Body of pancreas (tissue), 4 donors: ENCODE data around the gene KRTAP10-12.

Experiments used
- CTCF ChIP-seq, 7 experiments: fragments of 450-650 bp in 4 of 7; fragments of 200-600 bp in 3 of 7; sonication (generic) in 3 of 7; IDR thresholded peaks; one replicate each; pipeline ENCODE4 v1.5.1; 2016 to 2019; ENCODE audit warnings: antibody characterized with exemption in 7 of 7
- POLR2A ChIP-seq, 3 donors: fragments of 450-650 bp; IDR thresholded peaks; one replicate each; pipeline ENCODE4 v1.6.1; 2016; ENCODE audit warnings: antibody characterized with exemption in 3 of 3, mild to moderate bottlenecking in 2 of 3

DNA sequence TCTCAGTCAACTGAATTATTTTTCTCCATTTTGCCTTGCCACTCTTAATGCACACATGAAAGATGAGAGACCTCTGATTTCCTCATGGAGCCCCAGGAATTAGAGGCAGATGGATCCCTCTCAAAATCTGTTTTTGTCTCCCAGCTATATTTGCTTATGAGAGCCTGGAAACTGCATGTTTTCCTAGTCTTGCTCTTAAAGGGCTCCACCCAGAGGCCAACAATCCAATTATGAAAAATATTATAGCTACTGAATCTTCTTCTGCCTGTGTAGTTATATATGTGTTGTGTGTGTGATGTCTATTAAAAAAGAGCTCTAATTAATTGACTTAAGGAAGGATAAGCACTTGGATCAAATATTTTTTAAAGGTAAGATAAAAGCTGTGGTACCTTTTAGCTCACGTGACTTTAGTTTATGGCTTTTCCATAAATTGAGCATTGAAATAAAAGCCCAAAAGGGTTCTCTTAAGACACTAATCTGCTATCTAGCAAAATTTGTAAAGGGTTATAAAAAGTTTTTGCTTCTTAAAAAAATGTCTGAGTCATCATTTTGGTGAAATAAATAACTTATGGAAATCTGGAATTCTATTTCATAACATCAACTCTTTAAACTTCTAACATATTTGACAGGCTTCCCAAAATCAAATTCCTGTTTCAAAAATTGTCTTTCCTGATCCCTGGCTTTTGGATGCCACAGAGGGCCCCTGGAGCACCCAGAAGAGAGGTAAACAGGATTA is 45.6 kb downstream of the KRTAP10-12 start:
- TF ChIP-seq CTCF (IDR thresholded peaks at IDR 0.05) (no peak), POLR2A (IDR thresholded peaks at IDR 0.05) (no peak)
